Motor neuron (in vitro differentiated cells): ENCODE results near the gene NBPF4. TPM values are rescaled to one million over a fixed set of nuclear protein-coding genes. Genes with fewer than 3 reads are reported as not detected.
"Not testable (repeated sequence)": the region's sequence is repeated elsewhere in the genome, so short reads cannot be mapped to it uniquely, and the experiment has no call there.

Experiments used
- ATAC-seq, 8 experiments: fragments of 200-7000 bp; cut with Tn5 transposase; replicated peaks in 6 of 8; 2 replicates each; pipeline ENCODE4 v1.8.0; 2021; ENCODE audit warnings: mild to moderate bottlenecking in 8 of 8, moderate library complexity in 8 of 8
- H3K27ac ChIP-seq, 2 donors: fragments of 250-450 bp; sonication (Bioruptor Pico); 2 replicates each; pipeline ENCODE4 v1.9.0; 2021; ENCODE audit warnings: antibody characterized with exemption in 2 of 2, mild to moderate bottlenecking in 2 of 2, moderate library complexity in 1 of 2
- H3K4me1 ChIP-seq, 2 donors: fragments of 250-450 bp; sonication (Bioruptor Pico); replicated peaks in 1 of 2; 2 replicates each; pipeline ENCODE4 v1.6.1; 2021; ENCODE audit warnings: antibody characterized with exemption in 2 of 2, mild to moderate bottlenecking in 2 of 2, moderate library complexity in 1 of 2
- H3K4me3 ChIP-seq, 5 donors: fragments of 250-450 bp; sonication (Bioruptor Pico); 2 replicates each; pipeline ENCODE4 v1.9.0; 2021; ENCODE audit warnings: antibody characterized with exemption in 5 of 5, mild to moderate bottlenecking in 5 of 5, moderate library complexity in 4 of 5
- WGBS, 10 experiments: fragments of 450-650 bp; shearing (Covaris generic); methylation state at CpG; one replicate each; pipeline ENCODE4 v1.0.0; 2022; 5-methylcytosine and 5-hydroxymethylcytosine counted together
- in situ Hi-C, 9 experiments: fragments of 400-800 bp; cut with MboI; loops; one replicate each; pipeline ENCODE4 v1.15.0; 2021; ENCODE audit warnings: low sequenced_read_pairs in 9 of 9, low pct_unique_long_range_greater_than_20kb in 2 of 9; ENCODE audit not compliant: unreplicated experiment in 9 of 9
- total RNA-seq, 8 experiments: library from RNA; unstranded; fragments of 300-600 nt; gene quantifications; 2 replicates each; pipeline versions ENCODE4 v1.2.3 to v1.2.4, GENCODE V29; 2022

The NBPF4 gene
- total RNA-seq, 8 experiments from 2014 or later = 0.05 to 0.79 (median 0.19) TPM; not detected in 3

DNA sequence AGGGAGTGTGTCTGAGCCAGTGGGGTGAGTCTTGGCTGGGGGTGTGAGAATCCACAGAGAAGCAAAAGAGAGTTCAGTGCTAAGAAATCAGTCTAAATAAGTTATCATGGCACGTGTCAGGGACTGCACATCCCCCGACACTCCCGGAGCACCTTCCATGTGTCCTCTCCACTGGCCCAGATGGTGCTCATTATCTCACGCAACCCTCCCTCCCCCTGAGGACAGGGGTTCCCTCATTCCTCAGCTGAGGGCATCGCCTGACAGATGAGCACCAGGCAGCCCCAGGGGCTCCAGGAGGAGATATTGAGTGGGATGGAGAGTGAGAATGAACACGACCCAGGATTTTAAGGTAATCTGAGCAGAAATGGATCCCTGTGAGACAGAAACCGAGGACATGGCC is 16.1 kb downstream of the NBPF4 start:
- H3K27ac ChIP-seq, in situ Hi-C loops, H3K4me3 ChIP-seq, H3K4me1 ChIP-seq: not testable (repeated sequence)
- no CpG with 5 or more reads among the region's 7 CpGs for WGBS, 10 experiments
- peak in 3 of 8 experiments; percentile 40 to 57 (median 53) for ATAC-seq

DNA sequence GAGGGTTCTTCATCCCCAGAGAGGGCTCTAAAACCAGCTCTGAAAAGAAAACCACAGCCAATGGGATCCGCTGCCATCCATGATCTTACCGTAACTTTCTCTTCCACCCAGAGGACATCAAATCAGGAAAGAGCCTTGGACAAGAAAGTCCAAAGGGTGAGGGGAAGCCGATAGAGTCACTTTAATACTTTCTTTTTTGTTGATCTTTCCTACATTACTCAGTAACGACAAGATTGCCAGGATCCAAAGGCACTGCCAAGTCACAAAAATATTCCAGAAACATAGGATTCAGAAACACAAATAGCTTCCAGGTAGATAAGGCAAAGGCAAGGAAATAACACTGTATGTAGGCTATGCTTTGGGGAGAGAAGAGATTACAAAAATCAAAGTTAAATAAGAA is 17.0 kb downstream of the NBPF4 start:
- WGBS, 10 experiments = no CpG with 5 or more reads among the region's 4 CpGs
- H3K27ac ChIP-seq, H3K4me1 ChIP-seq, H3K4me3 ChIP-seq, in situ Hi-C loops, ATAC-seq: not testable (repeated sequence)

- not testable (repeated sequence) for H3K27ac ChIP-seq, H3K4me1 ChIP-seq, ATAC-seq, H3K4me3 ChIP-seq
- in situ Hi-C loops = loop anchor here in 2 of 9 experiments (25.0 kb wide), 2 partner anchors 414 to 464 kb away; partner anchors contain the start of gene PRPF38B (in 1 of the 2)
- WGBS, 10 experiments = 100% methylated on average over 1 of the region's 7 CpGs; no CpG with 5 or more reads in 9 of the 10 experiments
Observed at GRCh38 chr1:108223226-108223625, 20.6 kb downstream of the NBPF4 start.

DNA sequence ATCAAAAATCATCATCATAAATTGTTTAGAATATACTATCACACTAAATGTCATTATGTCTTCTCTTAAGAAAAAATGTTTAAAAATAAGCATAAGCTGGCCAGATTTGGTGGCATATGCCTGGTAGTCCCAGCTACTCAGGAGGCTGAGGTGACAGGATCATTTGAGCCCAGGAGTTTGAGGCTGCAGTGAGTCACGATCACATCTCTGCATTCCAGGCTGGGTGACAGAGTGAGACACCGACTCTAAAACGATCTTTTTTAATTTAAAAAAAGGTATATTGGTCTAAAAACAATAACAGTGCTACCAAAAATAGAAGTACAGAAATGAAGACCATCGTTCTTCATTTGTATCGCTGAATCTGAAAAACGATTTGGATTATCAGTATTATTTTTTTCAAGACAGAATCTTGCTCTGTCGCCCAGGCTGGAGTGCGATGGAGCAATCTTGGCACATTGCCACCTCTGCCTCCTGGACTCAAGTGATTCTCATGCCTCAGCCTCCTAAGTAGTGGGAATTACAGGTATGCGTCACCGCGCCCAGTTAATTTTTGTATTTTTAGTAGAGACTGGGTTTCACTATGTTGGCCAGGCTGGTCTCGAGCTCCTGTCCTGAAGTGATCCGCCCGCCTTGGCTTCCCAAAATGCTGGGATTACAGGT is 26.2 kb downstream of the NBPF4 start:
- ATAC-seq, H3K4me3 ChIP-seq, H3K4me1 ChIP-seq, H3K27ac ChIP-seq: not testable (repeated sequence)
- in situ Hi-C loops = loop anchor here in 2 of 9 experiments (25.0 kb wide), 2 partner anchors 420 to 470 kb away; partner anchors contain the start of gene PRPF38B (in 1 of the 2)
- WGBS, 10 experiments = 80 to 95% (median 92%) methylated on average over 1 to 12 of the region's 14 CpGs; no CpG with 5 or more reads in 6 of the 10 experiments

DNA sequence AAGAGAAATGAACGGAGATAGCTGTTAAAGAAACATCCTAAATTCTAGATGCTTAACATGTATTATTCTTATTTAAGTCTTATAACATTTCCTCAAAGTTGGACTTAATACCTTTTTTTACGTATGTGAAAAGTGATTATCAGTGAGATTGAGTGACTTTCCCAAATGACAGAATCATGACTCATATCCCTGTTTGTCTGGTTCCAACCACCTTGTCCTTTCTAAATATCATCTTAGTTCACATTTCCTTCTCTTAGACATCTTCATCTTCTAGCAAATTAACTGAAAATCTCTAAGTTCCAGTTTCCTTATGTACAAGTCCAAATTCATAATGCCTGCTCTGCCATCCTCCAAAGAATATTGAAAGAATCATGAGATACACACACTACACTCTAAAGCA is 26.9 kb downstream of the NBPF4 start:
- ATAC-seq, H3K4me1 ChIP-seq, H3K4me3 ChIP-seq, H3K27ac ChIP-seq: not testable (repeated sequence)
- in situ Hi-C loops = loop anchor here in 2 of 9 experiments (25.0 kb wide), 2 partner anchors 420 to 470 kb away; partner anchors contain the start of gene PRPF38B (in 1 of the 2)
- 64 to 90% (median 76%) methylated on average over 1 of the region's 2 CpGs; no CpG with 5 or more reads in 6 of the 10 experiments for WGBS, 10 experiments

GRCh38 chr1:108216028-108216890 is 27.6 kb downstream of the NBPF4 start:
- not testable (repeated sequence) for H3K4me1 ChIP-seq, H3K27ac ChIP-seq, H3K4me3 ChIP-seq
- peak in 3 of 8 experiments; percentile 32 to 79 (median 64) for ATAC-seq
- 50 to 82% (median 65%) methylated on average over 1 to 3 of the region's 6 CpGs; no CpG with 5 or more reads in 5 of the 10 experiments for WGBS, 10 experiments
- in situ Hi-C loops = loop anchor here in 2 of 9 experiments (25.0 kb wide), 2 partner anchors 421 to 471 kb away; partner anchors contain the start of gene PRPF38B (in 1 of the 2)

- not testable (repeated sequence) for H3K4me3 ChIP-seq, H3K4me1 ChIP-seq, H3K27ac ChIP-seq
- 0 to 29% (median 9%) methylated on average over 1 to 4 of the region's 5 CpGs for WGBS, 10 experiments
- ATAC-seq = peak in 1 of 8 experiments; percentile 44
- in situ Hi-C loops = loop anchor here in 2 of 9 experiments (25.0 kb wide), 2 partner anchors 422 to 472 kb away; partner anchors contain the start of gene PRPF38B (in 1 of the 2)
Observed at GRCh38 chr1:108214641-108215465, 29.0 kb downstream of the NBPF4 start.

DNA sequence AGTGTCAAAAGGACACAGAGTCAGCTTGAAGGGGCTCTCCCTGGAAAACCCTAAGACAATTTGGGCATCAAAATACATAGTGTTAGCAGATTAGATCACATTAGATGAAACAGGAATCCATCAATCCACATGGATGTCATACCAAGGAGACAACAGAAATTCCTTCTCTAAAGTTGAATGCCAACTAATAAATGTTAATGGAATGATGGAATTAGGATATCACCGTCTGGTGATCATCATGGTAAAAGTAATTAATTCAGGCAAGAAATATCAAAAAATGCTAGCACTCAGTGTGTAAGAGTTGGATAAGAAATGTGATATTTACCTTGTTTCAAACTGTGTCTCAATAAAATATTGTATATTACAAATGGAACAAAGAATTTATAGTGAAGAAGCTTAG is 32.9 kb downstream of the NBPF4 start:
- no peak overlapping the region for H3K27ac ChIP-seq
- in situ Hi-C loops = loop anchor here in 2 of 9 experiments (25.0 kb wide), 2 partner anchors 426 to 476 kb away; partner anchors contain the start of gene PRPF38B (in 1 of the 2)
- no peak overlapping the region for H3K4me3 ChIP-seq
- WGBS, 10 experiments = 33 to 100% (median 80%) methylated on average over 1 of the region's 1 CpG; no CpG with 5 or more reads in 1 of the 10 experiments
- ATAC-seq = no peak
- no peaks in the 10 kb centered on the region for H3K4me1 ChIP-seq

DNA sequence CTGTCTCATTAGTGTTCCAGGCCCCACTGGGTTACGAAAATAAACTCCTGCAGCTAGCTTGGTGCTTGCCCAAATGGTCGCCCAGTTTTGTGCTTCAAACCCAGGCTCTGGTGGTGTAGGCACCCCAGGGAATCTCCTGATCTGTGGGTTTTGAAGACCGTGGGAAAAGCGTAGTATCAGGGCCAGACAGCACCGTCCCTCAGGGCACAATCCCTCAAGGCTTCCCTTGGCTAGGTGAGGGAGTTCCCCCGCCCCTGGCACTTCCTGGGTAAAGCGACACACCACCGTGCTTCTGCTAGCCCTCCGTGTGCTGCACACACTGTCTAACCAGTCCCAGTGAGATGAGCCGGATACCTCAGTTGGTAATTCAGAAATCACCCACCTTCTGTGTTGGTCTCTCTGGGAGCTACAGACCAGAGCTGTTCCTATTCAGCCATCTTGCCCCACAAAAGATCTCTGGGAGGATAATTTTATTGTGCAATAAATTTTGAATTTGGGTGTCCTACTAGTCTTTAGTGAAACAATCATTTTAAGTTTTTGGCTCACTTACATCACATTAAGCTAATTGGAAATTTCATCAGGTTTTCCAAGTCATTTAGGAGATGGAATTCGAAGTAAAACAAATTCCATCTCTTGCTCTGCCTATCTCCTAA is 34.3 kb downstream of the NBPF4 start:
- H3K27ac ChIP-seq = no peak overlapping the region
- H3K4me1 ChIP-seq = no peaks in the 10 kb centered on the region
- WGBS, 10 experiments = 0 to 92% (median 56%) methylated on average over 1 to 10 of the region's 11 CpGs; no CpG with 5 or more reads in 1 of the 10 experiments
- H3K4me3 ChIP-seq = no peak overlapping the region
- in situ Hi-C loops = loop anchor here in 2 of 9 experiments (25.0 kb wide), 2 partner anchors 428 to 478 kb away; partner anchors contain the start of gene PRPF38B (in 1 of the 2)
- ATAC-seq = peak in 1 of 8 experiments; percentile 14

DNA sequence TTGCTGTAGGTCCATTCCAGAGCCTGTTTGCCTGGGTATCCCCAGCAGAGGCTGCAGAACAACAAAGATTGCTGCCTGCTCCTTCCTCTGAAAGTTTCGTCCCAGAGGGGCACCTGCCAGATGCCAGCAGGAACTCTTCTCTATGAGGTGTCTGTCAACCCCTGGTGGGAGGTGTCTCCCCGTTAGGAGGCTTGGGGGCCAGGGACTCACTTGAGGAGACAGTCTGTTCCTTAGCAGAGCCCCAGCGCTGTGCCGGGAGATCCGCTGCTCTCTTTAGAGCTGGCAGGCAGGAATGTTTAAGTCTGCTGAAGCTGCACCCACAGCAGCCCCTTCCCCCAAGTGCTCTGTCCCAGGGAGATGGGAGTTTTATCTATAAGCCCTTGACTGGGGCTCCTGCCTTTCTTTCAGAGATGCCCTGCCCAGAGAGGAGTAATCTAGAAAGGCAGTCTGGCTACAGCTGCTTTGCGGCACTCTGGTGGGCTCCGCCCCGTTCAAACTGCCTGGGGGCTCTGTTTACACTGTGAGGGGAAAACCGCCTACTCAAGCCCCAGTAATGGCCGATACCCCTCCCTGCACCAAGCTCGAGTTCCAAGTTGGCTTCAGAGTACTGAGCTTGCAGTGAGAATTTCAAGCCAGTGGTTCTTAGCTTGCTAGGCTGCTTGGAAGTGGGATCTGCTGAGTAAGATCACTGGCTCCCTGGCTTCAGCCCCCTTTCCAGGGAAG is 35.0 kb downstream of the NBPF4 start:
- Histone ChIP-seq H3K4me3 (no peak overlapping the region), H3K27ac (no peak overlapping the region), H3K4me1 (no peaks in the 10 kb centered on the region)
- in situ Hi-C loops = loop anchor here in 2 of 9 experiments (25.0 kb wide), 2 partner anchors 428 to 478 kb away; partner anchors contain the start of gene PRPF38B (in 1 of the 2)
- ATAC-seq = peak in 3 of 8 experiments; percentile 63 to 97 (median 85)
- WGBS, 10 experiments = 0 to 87% (median 64%) methylated on average over 1 to 11 of the region's 11 CpGs; no CpG with 5 or more reads in 1 of the 10 experiments

DNA sequence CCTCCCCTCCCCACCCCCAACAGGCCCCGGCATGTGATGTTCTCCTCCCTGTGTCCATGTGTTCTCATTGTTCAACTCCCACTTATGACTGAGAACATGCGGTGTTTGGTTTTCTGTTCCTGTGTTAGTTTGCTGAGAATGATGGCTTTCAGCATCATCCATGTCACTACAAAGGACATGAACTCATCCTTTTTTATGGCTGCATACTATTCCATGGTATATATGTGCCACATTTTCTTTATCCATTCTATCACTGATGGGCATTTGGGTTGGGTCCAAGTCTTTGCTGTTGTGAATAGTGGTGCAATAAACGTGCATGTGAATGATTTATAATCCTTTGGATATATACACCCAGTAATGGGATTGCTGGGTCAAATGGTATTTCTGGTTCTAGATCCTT is 40.3 kb downstream of the NBPF4 start:
- not testable (repeated sequence) for ATAC-seq, H3K27ac ChIP-seq, H3K4me3 ChIP-seq, H3K4me1 ChIP-seq
- WGBS, 10 experiments = 0 to 90% (median 40%) methylated on average over 1 of the region's 3 CpGs; no CpG with 5 or more reads in 3 of the 10 experiments
- in situ Hi-C loops = loop anchor here in 2 of 9 experiments (25.0 kb wide), 2 partner anchors 434 to 484 kb away; partner anchors contain the start of gene PRPF38B (in 1 of the 2)
